GM19324 (cell line): Measurements from ENCODE around the gene ZNF418.
"Not testable (repeated sequence)": the region's sequence is repeated elsewhere in the genome, so short reads cannot be mapped to it uniquely, and the experiment has no call there.

ENCODE experiments used
- ATAC-seq: cut with Tn5 transposase; IDR thresholded peaks from one replicate; pipeline ENCODE4 v1.9.1; 2021; ENCODE audit warnings: mild to moderate bottlenecking, moderate library complexity; ENCODE audit not compliant: unreplicated experiment, low FRiP score

ZNF418 gene

DNA sequence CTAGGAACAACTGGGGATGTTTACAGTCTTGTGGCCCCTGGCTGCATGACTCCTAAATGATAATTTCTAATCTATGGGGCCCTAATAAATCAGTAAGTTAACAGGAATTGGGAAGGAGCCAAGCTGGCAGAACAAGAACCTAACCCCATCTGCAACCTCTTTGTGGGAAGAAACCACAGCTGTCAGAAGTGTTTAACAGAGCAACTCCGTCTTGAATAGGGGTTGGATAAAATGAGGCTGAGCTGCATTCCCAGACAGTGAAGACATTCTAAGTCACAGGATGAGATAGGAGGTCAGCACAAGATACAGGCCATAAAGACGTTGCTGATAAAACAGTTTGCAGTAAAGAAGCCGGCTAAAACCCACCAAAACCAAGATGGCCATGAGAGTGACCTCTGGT, 44.5 kb downstream of the ZNF418 start:
- not testable (repeated sequence) for ATAC-seq

DNA sequence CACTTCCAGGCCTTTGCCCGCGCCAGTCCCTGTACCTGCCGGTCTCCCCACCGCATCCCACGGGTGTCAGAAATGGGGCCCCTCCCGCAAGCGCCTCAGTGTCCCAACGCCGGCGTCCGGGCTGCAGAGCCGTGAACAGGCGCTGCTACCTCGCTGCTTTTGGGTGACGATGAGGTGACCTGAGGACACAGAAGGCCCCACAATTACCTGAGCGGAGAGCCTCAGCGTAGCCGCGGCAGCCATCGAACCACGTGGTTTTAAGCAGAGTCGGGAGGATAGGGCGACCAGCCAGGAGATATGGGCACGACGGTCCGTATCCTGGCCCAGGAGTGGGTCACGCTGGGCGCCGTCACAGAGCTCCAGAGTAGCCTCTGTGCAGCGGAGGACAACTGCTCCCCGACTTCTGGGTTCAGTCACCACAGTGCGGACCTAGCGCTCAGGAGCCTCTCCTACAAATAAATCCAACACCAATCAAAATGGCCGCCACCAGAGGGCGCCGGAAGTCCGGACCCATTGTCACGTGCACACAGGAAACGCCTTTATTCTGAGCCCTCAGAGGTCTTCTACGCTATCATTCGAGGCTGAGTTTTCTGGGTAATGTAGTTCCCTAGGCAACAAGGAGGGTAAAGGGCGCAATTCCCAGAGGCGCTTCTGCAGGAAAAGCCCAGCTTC, 46.5 kb downstream of the ZNF418 start, which contains the start of gene ZNF814:
TSS of gene ZNF814 (minus strand) at position 478 of the 672 bp plus-strand sequence. CDS start at position 243, 235 bp downstream.
- ATAC-seq = no peak

DNA sequence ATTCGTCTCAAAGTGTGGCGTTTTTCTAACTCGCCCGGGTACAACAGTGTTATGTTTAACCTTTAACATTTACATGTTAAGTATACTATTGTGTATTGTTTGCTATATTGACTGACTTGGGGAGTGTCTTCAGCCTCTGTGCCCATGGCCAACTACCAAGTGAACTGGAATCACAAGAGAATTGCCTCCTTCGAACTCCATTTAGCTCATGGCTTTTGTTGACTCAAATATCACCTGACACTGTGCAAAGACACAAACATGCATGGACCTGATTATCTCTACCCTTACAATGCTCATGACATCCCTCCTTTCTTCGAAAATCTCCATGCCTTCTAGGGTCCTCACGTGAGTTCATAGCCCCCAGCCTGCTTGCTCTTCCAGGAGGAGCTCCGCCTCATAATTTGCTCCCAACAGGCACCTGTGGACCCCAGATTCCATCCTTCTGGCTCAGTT, 47.1 kb downstream of the ZNF418 start:
- no peak for ATAC-seq

DNA sequence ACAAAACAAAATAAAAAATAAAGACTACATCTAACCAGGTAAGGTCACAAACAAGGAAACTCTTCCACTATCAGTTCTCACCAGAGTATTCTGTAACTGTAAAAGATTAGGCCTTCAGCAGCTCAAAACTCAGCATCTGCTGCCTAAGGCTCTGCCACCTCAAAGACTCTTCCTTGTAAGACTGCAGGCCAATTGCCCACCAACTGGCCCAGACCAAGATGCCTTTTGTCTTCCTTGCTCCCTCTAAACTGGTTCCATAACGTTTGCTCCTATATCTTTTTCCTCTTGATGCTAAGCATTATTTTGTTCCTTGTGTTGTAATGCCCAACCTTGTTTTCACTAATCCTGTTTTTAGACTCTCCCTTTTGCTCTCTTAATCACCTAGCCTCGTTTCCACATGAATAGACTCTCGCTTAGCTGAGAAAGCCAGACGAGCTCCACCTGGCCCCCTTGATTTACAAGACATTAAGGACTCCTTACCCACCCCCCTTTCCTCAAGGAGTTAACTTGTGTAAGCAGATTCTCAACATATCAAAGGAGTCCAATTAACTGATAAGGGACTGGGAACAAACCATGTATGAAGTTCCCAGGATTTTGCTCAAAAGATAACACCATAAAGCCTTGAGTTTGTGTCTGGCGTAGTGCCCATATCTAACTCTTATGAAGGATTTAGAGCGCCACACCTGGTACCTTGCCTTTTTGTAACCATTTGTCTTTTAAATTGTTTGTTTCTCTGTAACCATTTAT, 47.8 kb downstream of the ZNF418 start:
- no peak for ATAC-seq

DNA sequence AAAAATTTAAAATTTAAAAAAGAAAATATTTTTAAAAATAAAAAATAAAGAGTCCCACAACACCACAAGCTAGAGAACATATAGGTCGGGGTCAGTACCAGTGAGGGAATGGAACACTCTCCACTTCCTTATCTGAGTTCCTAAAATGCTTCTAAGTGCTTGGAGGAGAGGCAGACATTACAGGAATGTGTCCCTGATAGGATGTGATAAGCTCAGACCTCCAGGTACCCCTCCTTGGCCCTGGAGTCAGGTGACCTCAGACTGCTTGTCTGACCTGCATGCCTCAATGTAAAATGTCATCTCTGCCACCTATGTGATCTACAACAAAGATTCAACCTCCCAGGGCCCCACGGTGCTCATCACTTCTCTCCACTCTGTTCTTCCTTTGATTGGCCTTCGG, 49.2 kb downstream of the ZNF418 start:
- no peak for ATAC-seq

DNA sequence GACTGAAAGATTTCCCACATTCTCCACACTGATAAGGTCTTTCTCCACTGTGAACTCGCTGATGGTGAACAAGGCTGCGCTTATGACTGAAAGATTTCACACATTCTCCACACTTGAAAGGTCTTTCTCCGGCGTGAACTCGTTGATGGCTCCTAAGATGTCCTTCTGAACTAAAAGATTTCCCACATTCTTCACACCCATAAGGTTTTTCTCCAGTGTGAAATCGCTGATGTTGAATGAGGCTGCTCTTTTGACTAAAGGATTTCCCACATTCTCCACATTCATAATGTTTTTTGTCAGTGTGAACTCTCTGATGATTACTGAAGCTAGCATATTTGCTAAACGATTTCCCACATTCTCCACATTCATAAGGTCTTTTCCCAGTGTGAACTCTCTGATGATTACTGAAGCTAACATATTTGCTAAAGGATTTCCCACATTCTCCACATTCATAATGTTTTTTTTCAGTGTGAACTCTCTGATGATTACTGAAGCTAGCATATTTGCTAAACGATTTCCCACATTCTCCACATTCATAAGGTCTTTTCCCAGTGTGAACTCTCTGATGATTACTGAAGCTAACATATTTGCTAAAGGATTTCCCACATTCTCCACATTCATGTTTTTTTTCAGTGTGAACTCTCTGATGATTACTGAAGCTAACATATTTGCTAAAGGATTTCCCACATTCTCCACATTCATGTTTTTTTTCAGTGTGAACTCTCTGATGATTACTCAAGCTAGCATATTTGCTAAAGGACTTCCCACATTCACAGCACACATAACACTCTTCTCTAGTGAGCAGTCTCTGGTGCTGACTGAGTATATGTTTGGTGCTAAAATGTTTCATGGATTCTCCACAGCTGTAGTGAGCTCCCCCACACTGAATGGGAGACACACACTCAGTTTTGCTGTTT, 61.1 kb downstream of the ZNF418 start:
- ATAC-seq = not testable (repeated sequence)

DNA sequence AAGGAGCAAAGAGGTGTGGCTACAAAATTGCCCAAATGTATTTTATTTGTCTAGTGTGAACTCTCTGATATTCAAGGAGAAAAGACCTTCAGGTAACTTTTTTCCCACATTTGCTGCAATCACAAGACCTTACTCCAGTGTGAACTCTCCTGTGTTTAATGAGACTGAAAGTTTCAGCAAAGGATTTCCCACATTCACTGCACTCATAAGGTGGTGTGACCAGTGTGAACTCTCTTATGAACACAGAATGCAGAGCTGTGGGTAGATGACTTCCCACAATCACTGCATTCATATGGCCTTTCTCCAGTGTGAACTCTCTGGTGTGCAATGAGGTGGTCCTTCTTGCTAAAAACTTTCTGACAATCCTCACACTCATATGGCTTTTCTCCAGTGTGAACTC, 62.8 kb downstream of the ZNF418 start:
- no peak for ATAC-seq
